ENCODE measurements around the gene LRRFIP2.
"Not testable (repeated sequence)": the region's sequence is repeated elsewhere in the genome, so short reads cannot be mapped to it uniquely, and the experiment has no call there.

The LRRFIP2 gene

GRCh38 chr3:37208008-37208407 is 33.6 kb upstream of the LRRFIP2 start:
- H3K4me1 Mint-ChIP-seq; DNase-seq (ENCODE audit: low spot score in 2 of 2); H3K4me3 Mint-ChIP-seq; H3K27me3 Mint-ChIP-seq; H3K36me3 Mint-ChIP-seq (ENCODE audit: insufficient read depth); H3K27ac Mint-ChIP-seq (ENCODE audit: low read depth); ATAC-seq (replicated peaks; ENCODE audit: extremely low read depth, poor library complexity, severe bottlenecking); H3K9me3 Mint-ChIP-seq: not testable (repeated sequence)

GRCh38 chr3:37206041-37206440 is 31.7 kb upstream of the LRRFIP2 start:
- H3K36me3 Mint-ChIP-seq (ENCODE audit: insufficient read depth); H3K4me3 Mint-ChIP-seq; H3K27ac Mint-ChIP-seq (ENCODE audit: low read depth); DNase-seq (ENCODE audit: low spot score in 2 of 2); H3K9me3 Mint-ChIP-seq; H3K27me3 Mint-ChIP-seq; H3K4me1 Mint-ChIP-seq; ATAC-seq (replicated peaks; ENCODE audit: extremely low read depth, poor library complexity, severe bottlenecking): not testable (repeated sequence)

GRCh38 chr3:37204314-37204713 is 29.9 kb upstream of the LRRFIP2 start:
- no peaks in the 10 kb centered on the region for H3K4me1 Mint-ChIP-seq
- H3K4me3 Mint-ChIP-seq: no peak overlapping the region
- no peaks in the 10 kb centered on the region for H3K36me3 Mint-ChIP-seq (ENCODE audit: insufficient read depth)
- DNase-seq (ENCODE audit: low spot score in 2 of 2) (no peak), ATAC-seq (replicated peaks; ENCODE audit: extremely low read depth, poor library complexity, severe bottlenecking) (no peak)
- H3K27ac Mint-ChIP-seq (ENCODE audit: low read depth): peak overlapping the region; percentile 9
- H3K27me3 Mint-ChIP-seq: no peaks in the 10 kb centered on the region
- H3K9me3 Mint-ChIP-seq: no peaks in the 10 kb centered on the region

GRCh38 chr3:37202035-37202434 is 27.7 kb upstream of the LRRFIP2 start:
- Mint-ChIP-seq H3K27me3 (no peaks in the 10 kb centered on the region), H3K4me3 (no peak overlapping the region), H3K27ac (ENCODE audit: low read depth) (no peak overlapping the region)

GRCh38 chr3:37200141-37200540 is 25.8 kb upstream of the LRRFIP2 start:
- H3K9me3 Mint-ChIP-seq: no peaks in the 10 kb centered on the region
- no peak overlapping the region for H3K4me3 Mint-ChIP-seq
- no peak for ATAC-seq (replicated peaks; ENCODE audit: extremely low read depth, poor library complexity, severe bottlenecking)
- H3K36me3 Mint-ChIP-seq (ENCODE audit: insufficient read depth): no peaks in the 10 kb centered on the region
- H3K27me3 Mint-ChIP-seq: no peaks in the 10 kb centered on the region
- no peaks in the 10 kb centered on the region for H3K4me1 Mint-ChIP-seq
- H3K27ac Mint-ChIP-seq (ENCODE audit: low read depth): no peak overlapping the region
- DNase-seq (ENCODE audit: low spot score in 2 of 2): no peak

More at GRCh38 chr3:37202035-37202434, 27.7 kb upstream of the LRRFIP2 start:
- no peaks in the 10 kb centered on the region for H3K36me3 Mint-ChIP-seq (ENCODE audit: insufficient read depth)
- ATAC-seq (replicated peaks; ENCODE audit: extremely low read depth, poor library complexity, severe bottlenecking) (no peak), DNase-seq (ENCODE audit: low spot score in 2 of 2) (no peak)
- H3K4me1 Mint-ChIP-seq: no peaks in the 10 kb centered on the region
- H3K9me3 Mint-ChIP-seq: no peaks in the 10 kb centered on the region

- no peak for ATAC-seq (replicated peaks; ENCODE audit: extremely low read depth, poor library complexity, severe bottlenecking)
- H3K27ac Mint-ChIP-seq (ENCODE audit: low read depth): no peak overlapping the region
- no peaks in the 10 kb centered on the region for H3K9me3 Mint-ChIP-seq
- H3K4me3 Mint-ChIP-seq: no peak overlapping the region
- H3K27me3 Mint-ChIP-seq: no peaks in the 10 kb centered on the region
- no peaks in the 10 kb centered on the region for H3K36me3 Mint-ChIP-seq (ENCODE audit: insufficient read depth)
- DNase-seq (ENCODE audit: low spot score in 2 of 2): no peak
- H3K4me1 Mint-ChIP-seq: no peaks in the 10 kb centered on the region
Observed at GRCh38 chr3:37198996-37199395, 24.6 kb upstream of the LRRFIP2 start.

GRCh38 chr3:37198547-37198946 is 24.2 kb upstream of the LRRFIP2 start:
- ATAC-seq (replicated peaks; ENCODE audit: extremely low read depth, poor library complexity, severe bottlenecking): no peak

GRCh38 chr3:37197810-37198371 is 23.5 kb upstream of the LRRFIP2 start:
- no peaks in the 10 kb centered on the region for H3K4me1 Mint-ChIP-seq
- DNase-seq (ENCODE audit: low spot score in 2 of 2) (no peak), ATAC-seq (replicated peaks; ENCODE audit: extremely low read depth, poor library complexity, severe bottlenecking) (no peak)
- no peak overlapping the region for H3K27ac Mint-ChIP-seq (ENCODE audit: low read depth)
- H3K9me3 Mint-ChIP-seq: no peaks in the 10 kb centered on the region
- no peaks in the 10 kb centered on the region for H3K27me3 Mint-ChIP-seq
- no peak overlapping the region for H3K4me3 Mint-ChIP-seq
- no peaks in the 10 kb centered on the region for H3K36me3 Mint-ChIP-seq (ENCODE audit: insufficient read depth)

More at GRCh38 chr3:37198547-37198946, 24.2 kb upstream of the LRRFIP2 start:
- Mint-ChIP-seq H3K4me3 (no peak overlapping the region), H3K4me1 (no peaks in the 10 kb centered on the region), H3K27ac (ENCODE audit: low read depth) (no peak overlapping the region), H3K9me3 (no peaks in the 10 kb centered on the region), H3K27me3 (no peaks in the 10 kb centered on the region), H3K36me3 (ENCODE audit: insufficient read depth) (no peaks in the 10 kb centered on the region)
- no peak for DNase-seq (ENCODE audit: low spot score in 2 of 2)

GRCh38 chr3:37194533-37194932 is 20.2 kb upstream of the LRRFIP2 start:
- Mint-ChIP-seq H3K27ac (ENCODE audit: low read depth) (no peak overlapping the region), H3K27me3 (no peaks in the 10 kb centered on the region), H3K4me1 (no peaks in the 10 kb centered on the region), H3K4me3 (no peak overlapping the region), H3K36me3 (ENCODE audit: insufficient read depth) (no peaks in the 10 kb centered on the region), H3K9me3 (no peaks in the 10 kb centered on the region)
- no peak for ATAC-seq (replicated peaks; ENCODE audit: extremely low read depth, poor library complexity, severe bottlenecking)
- DNase-seq (ENCODE audit: low spot score in 2 of 2): no peak

GRCh38 chr3:37190667-37191066 is 16.3 kb upstream of the LRRFIP2 start:
- Mint-ChIP-seq H3K4me3 (no peak overlapping the region), H3K9me3 (no peaks in the 10 kb centered on the region), H3K27ac (ENCODE audit: low read depth) (no peak overlapping the region), H3K36me3 (ENCODE audit: insufficient read depth) (no peaks in the 10 kb centered on the region), H3K27me3 (no peaks in the 10 kb centered on the region), H3K4me1 (no peaks in the 10 kb centered on the region)
- no peak for DNase-seq (ENCODE audit: low spot score in 2 of 2)
- no peak for ATAC-seq (replicated peaks; ENCODE audit: extremely low read depth, poor library complexity, severe bottlenecking)

GRCh38 chr3:37189109-37189508 is 14.7 kb upstream of the LRRFIP2 start:
- Mint-ChIP-seq H3K27ac (ENCODE audit: low read depth) (no peak overlapping the region), H3K4me1 (no peaks in the 10 kb centered on the region)

GRCh38 chr3:37183976-37184375 is 9.6 kb upstream of the LRRFIP2 start:
- Mint-ChIP-seq H3K27me3 (no peaks in the 10 kb centered on the region), H3K4me1 (peaks cover 5% of the 10 kb centered on the region), H3K9me3 (no peaks in the 10 kb centered on the region), H3K36me3 (ENCODE audit: insufficient read depth) (peaks cover 5% of the 10 kb centered on the region), H3K27ac (ENCODE audit: low read depth) (no peak overlapping the region), H3K4me3 (no peak overlapping the region)
- ATAC-seq (replicated peaks; ENCODE audit: extremely low read depth, poor library complexity, severe bottlenecking) (no peak), DNase-seq (ENCODE audit: low spot score in 2 of 2) (no peak)

More at GRCh38 chr3:37189109-37189508, 14.7 kb upstream of the LRRFIP2 start:
- H3K9me3 Mint-ChIP-seq: no peaks in the 10 kb centered on the region
- H3K36me3 Mint-ChIP-seq (ENCODE audit: insufficient read depth): no peaks in the 10 kb centered on the region
- no peak overlapping the region for H3K4me3 Mint-ChIP-seq
- no peaks in the 10 kb centered on the region for H3K27me3 Mint-ChIP-seq
- no peak for ATAC-seq (replicated peaks; ENCODE audit: extremely low read depth, poor library complexity, severe bottlenecking)
- no peak for DNase-seq (ENCODE audit: low spot score in 2 of 2)

GRCh38 chr3:37183375-37183831 is 9.0 kb upstream of the LRRFIP2 start:
- DNase-seq (ENCODE audit: low spot score in 2 of 2): no peak
- no peak for ATAC-seq (replicated peaks; ENCODE audit: extremely low read depth, poor library complexity, severe bottlenecking)

More at GRCh38 chr3:37183375-37183831, 9.0 kb upstream of the LRRFIP2 start:
- Mint-ChIP-seq H3K36me3 (ENCODE audit: insufficient read depth) (peaks cover 5% of the 10 kb centered on the region), H3K27me3 (no peaks in the 10 kb centered on the region), H3K4me3 (no peak overlapping the region), H3K9me3 (no peaks in the 10 kb centered on the region), H3K4me1 (peaks cover 5% of the 10 kb centered on the region), H3K27ac (ENCODE audit: low read depth) (no peak overlapping the region)
